GM18951 (cell line): Measurements from ENCODE around the gene NF2.

Experiments
- POLR2A ChIP-seq: IDR thresholded peaks from 4 replicates; pipeline ENCODE4 v1.6.1; 2011; ENCODE audit warnings: mild to moderate bottlenecking; ENCODE audit not compliant: insufficient read length, insufficient read depth; ENCODE audit errors: extremely low read depth
- in situ Hi-C: fragments of 300-500 bp; cut with MboI; formaldehyde crosslinking; loops from one replicate; pipeline ENCODE4 v1.12.0; 2022; ENCODE audit warnings: low sequenced_read_pairs, mixed read lengths, inconsistent platforms; ENCODE audit not compliant: unreplicated experiment

The NF2 gene

GRCh38 chr22:29712119-29712518 is 108.7 kb downstream of the NF2 start:
- in situ Hi-C loops = no loop called here
- TF ChIP-seq POLR2A = no peak

- in situ Hi-C loops = no loop called here
- TF ChIP-seq POLR2A = no peak
Measured at GRCh38 chr22:29713156-29713727, 109.8 kb downstream of the NF2 start.

- TF ChIP-seq POLR2A = no peak
- in situ Hi-C loops = no loop called here
Measured at GRCh38 chr22:29715240-29715639, 111.8 kb downstream of the NF2 start.

DNA sequence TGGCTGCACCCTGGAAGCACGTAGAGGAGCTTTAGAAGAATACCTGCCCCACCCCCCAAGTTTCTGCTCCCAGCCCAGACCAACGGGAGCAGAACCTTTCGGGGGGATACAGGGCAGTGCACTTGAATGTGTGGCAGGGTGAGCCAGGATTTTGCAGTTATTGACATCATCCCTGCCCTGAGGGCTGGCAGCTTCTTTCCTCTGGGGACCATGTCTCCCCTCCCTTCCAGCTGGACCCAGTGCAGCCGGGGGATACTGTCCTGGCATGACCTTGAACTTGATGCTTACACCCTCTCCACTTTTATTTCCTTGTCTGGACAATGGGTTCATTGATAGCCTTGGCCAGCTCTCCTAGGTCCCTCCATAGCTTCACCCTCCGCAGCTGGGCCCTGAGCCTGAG is 112.3 kb downstream of the NF2 start:
- TF ChIP-seq POLR2A = no peak

DNA sequence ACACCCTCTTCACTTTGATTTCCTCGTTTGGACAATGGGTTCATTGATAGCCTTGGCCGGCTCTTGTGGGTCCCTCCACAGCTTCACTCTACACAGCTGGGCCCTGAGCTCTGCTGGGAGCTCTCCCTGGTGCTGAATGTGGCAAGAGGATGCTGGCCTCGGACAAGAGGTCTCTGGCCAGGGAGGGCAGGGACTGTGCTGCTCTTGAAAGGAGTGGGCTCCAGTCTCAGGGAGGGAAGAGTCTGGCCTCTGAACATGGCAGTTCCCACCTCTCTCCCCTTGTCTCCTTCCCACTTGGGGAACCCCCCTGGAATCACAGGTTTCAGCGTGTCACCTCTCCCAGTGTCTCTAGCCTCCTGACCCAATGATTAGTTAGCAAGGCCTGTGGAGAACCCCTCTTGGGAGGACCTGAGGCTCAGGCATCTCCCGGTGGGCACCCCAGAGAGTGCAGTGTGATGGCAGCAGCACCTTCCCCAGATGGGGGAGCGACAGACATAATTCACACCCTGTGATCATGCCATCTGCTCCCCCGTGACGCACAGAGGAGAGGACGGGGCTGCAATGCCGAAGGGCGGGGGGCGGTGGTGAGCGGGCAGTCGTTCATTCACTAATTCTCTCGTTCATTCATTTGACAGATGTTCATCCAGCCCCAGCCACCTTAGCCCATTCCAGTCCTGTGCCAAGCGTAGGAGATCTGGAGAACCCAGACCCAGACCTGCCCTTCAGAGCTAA is 113.5 kb downstream of the NF2 start:
- in situ Hi-C loops = no loop called here
- TF ChIP-seq POLR2A = no peak

More for the DNA sequence above, 112.3 kb downstream of the NF2 start:
- in situ Hi-C loops = no loop called here

DNA sequence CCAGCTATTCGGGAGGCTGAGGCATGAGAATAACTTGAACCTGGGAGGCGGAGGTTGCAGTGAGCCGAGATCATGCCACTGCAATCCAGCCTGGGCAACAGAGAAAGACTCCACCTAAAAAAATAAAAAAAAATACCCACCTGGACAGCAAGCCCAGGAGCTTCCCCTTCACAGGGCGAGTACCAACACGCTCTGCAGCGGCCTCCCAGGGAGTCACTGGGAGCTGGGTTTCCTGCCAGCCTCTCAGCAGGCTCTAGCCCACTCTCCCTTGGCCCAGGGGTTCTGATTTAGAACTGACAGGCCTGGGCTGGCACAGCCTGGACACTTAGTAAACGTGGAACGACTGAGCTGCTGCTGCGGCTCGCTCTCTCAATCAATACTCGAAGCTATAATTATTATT is 114.4 kb downstream of the NF2 start:
- no peak for TF ChIP-seq POLR2A
- in situ Hi-C loops = no loop called here

GRCh38 chr22:29718949-29719898 is 115.8 kb downstream of the NF2 start:
- in situ Hi-C loops = no loop called here
- no peak for TF ChIP-seq POLR2A

GRCh38 chr22:29719899-29720645 is 116.6 kb downstream of the NF2 start, which contains the start of gene CABP7:
Gene CABP7, plus strand, starts transcription at chr22:29720003. Its CDS starts 422 bp downstream, at chr22:29720425.
- in situ Hi-C loops = no loop called here
- no peak for TF ChIP-seq POLR2A

DNA sequence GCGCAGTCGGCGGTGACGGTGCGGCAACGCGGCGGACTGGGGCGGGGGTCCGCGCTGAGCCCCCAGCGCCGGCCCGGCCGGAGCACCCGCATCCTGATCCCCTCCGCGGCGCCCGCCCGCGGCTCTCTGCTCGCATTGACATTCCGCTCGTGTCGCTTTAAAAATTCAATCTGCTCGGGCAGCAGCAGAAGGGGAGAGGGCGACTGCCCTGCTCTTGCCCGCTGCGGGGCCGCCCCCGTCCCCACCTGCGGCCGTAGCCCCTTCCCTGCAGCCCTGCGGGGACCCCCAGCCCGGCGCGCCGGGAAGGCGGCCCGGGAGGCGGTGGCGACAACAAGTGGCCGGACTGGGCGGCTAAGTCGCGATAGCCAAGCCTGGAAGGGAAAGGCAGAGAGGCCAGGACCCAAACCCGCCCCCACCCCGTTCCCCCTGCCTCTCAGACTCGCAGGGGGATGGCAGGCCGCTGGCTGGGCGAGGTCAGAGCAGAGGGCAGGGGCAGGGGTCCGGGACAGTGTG is 117.4 kb downstream of the NF2 start:
- in situ Hi-C loops = no loop called here
- no peak for TF ChIP-seq POLR2A

GRCh38 chr22:29722151-29722550 is 118.7 kb downstream of the NF2 start:
- in situ Hi-C loops = no loop called here
- no peak for TF ChIP-seq POLR2A

- no peak for TF ChIP-seq POLR2A
- in situ Hi-C loops = no loop called here
Measured at GRCh38 chr22:29722587-29722986, 119.2 kb downstream of the NF2 start.

DNA sequence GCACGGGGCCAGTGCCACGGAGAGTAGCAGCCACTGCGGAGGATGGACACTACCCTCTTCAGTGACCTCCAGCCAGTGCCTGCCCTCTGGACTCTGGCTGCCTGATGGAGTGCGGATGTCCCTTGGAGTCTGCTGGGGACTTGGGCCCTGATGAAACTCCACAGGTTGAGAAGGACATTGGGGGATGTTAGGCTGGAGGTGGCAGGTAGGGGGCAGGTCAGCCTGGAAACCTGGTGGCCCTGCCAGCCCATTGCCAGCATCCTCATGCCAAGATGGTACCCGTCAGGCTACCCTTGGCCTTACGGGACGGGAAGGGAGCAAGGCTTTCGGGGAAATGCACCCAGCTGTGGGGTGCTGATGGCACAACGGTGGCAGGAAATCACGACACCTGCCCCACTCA is 120.3 kb downstream of the NF2 start:
- in situ Hi-C loops = no loop called here

More for the DNA sequence above, 120.3 kb downstream of the NF2 start:
- TF ChIP-seq POLR2A = no peak
